Measurements from ENCODE around the gene HGF.

The HGF gene

GRCh38 chr7:81669476-81670105 is 100.3 kb downstream of the HGF start:
- Histone ChIP-seq H3K4me1 (ENCODE audit: control insufficient read depth in 1 of 2, insufficient read depth in 1 of 2, low read depth in 1 of 2, low read length in 1 of 2) (no peaks in the 10 kb centered on the region), H3K4me3 (ENCODE audit: low read depth in 1 of 2, low read length in 1 of 2) (no peak overlapping the region), H3K27me3 (no peaks in the 10 kb centered on the region), H3K36me3 (no peaks in the 10 kb centered on the region), H3K9me3 (no peaks in the 10 kb centered on the region), H3K27ac (no peak overlapping the region)
- TF ChIP-seq, protein P1, sequence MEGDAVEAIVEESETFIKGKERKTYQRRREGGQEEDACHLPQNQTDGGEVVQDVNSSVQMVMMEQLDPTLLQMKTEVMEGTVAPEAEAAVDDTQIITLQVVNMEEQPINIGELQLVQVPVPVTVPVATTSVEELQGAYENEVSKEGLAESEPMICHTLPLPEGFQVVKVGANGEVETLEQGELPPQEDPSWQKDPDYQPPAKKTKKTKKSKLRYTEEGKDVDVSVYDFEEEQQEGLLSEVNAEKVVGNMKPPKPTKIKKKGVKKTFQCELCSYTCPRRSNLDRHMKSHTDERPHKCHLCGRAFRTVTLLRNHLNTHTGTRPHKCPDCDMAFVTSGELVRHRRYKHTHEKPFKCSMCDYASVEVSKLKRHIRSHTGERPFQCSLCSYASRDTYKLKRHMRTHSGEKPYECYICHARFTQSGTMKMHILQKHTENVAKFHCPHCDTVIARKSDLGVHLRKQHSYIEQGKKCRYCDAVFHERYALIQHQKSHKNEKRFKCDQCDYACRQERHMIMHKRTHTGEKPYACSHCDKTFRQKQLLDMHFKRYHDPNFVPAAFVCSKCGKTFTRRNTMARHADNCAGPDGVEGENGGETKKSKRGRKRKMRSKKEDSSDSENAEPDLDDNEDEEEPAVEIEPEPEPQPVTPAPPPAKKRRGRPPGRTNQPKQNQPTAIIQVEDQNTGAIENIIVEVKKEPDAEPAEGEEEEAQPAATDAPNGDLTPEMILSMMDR (IDR thresholded peaks at IDR 0.05), result no peak

- Histone ChIP-seq H3K9me3 (no peaks in the 10 kb centered on the region), H3K4me3 (ENCODE audit: low read depth in 1 of 2, low read length in 1 of 2) (no peak overlapping the region), H3K27me3 (no peaks in the 10 kb centered on the region), H3K27ac (no peak overlapping the region), H3K4me1 (ENCODE audit: control insufficient read depth in 1 of 2, insufficient read depth in 1 of 2, low read depth in 1 of 2, low read length in 1 of 2) (no peaks in the 10 kb centered on the region), H3K36me3 (no peaks in the 10 kb centered on the region)
- TF ChIP-seq, protein P1 (IDR thresholded peaks at IDR 0.05), result no peak
Measured at GRCh38 chr7:81666209-81666608, 103.6 kb downstream of the HGF start.

DNA sequence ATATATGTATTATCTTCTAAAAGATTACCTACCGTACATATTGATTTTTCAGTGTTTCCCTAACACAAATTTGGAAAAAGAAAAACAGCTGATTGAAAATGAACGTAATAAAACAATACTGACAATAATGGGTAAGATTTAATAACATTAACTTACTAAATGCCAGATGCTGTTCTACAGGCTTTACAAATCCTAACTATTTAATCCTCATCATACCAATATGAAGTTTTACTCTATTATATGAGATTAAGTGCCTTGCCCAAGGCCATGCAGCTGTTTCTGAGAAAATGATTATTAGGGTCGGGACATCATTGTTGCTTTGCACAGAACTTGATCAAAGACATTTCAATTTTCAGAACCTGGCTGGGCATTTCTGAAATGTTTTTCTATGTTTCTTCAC is 104.6 kb downstream of the HGF start:
- H3K9me3 ChIP-seq, result no peaks in the 10 kb centered on the region
- H3K36me3 ChIP-seq, result no peaks in the 10 kb centered on the region
- H3K27me3 ChIP-seq, result no peaks in the 10 kb centered on the region
- no peak overlapping the region for H3K27ac ChIP-seq
- no peaks in the 10 kb centered on the region for H3K4me1 ChIP-seq (ENCODE audit: control insufficient read depth in 1 of 2, insufficient read depth in 1 of 2, low read depth in 1 of 2, low read length in 1 of 2)
- TF ChIP-seq, protein P1 (IDR thresholded peaks at IDR 0.05), result no peak
- no peak overlapping the region for H3K4me3 ChIP-seq (ENCODE audit: low read depth in 1 of 2, low read length in 1 of 2)

- TF ChIP-seq, protein P1 (IDR thresholded peaks at IDR 0.05), result no peak
Measured at GRCh38 chr7:81664304-81664703, 105.5 kb downstream of the HGF start.

DNA sequence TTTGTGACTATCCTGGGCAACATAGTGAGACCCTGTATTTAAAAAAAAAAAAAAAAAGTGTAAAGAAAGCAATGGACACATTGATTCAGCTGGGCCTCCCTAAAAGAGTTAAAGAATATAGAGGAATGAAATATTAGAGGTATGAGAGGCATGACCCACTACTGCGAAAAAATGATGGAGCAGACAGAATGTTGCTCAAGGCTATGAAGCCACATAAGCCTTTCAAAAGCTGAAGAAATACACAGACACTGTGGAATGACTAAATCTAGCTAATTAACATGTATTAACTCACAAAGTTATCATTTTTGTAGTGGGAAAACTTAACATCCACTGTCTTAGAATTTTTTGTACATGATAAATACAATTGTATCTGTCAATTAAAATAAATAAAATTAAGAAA is 107.3 kb downstream of the HGF start:
- Histone ChIP-seq H3K9me3 (no peaks in the 10 kb centered on the region), H3K27me3 (no peaks in the 10 kb centered on the region), H3K4me1 (ENCODE audit: control insufficient read depth in 1 of 2, insufficient read depth in 1 of 2, low read depth in 1 of 2, low read length in 1 of 2) (no peaks in the 10 kb centered on the region), H3K36me3 (no peaks in the 10 kb centered on the region), H3K27ac (no peak overlapping the region), H3K4me3 (ENCODE audit: low read depth in 1 of 2, low read length in 1 of 2) (no peak overlapping the region)
- TF ChIP-seq, protein P1 (IDR thresholded peaks at IDR 0.05), result no peak

More at GRCh38 chr7:81664304-81664703, 105.5 kb downstream of the HGF start:
- no peaks in the 10 kb centered on the region for H3K9me3 ChIP-seq
- H3K27me3 ChIP-seq, result no peaks in the 10 kb centered on the region
- no peaks in the 10 kb centered on the region for H3K4me1 ChIP-seq (ENCODE audit: control insufficient read depth in 1 of 2, insufficient read depth in 1 of 2, low read depth in 1 of 2, low read length in 1 of 2)
- no peak overlapping the region for H3K4me3 ChIP-seq (ENCODE audit: low read depth in 1 of 2, low read length in 1 of 2)
- no peak overlapping the region for H3K27ac ChIP-seq
- no peaks in the 10 kb centered on the region for H3K36me3 ChIP-seq
